K562 (cell line): ENCODE measurements around the gene CDK5R1. TPM values are rescaled to one million over a fixed set of nuclear protein-coding genes. Genes with fewer than 3 reads are reported as not detected.

Experiments used
- EZH2 ChIP-seq: IDR thresholded peaks from 2 replicates; pipeline ENCODE4 v1.6.1; 2012; ENCODE audit warnings: low read depth, mild to moderate bottlenecking, inconsistent platforms, low read length, borderline replicate concordance
- FOXA3 ChIP-seq, 2 experiments: fragments of 450-650 bp in 1 of 2; sonication (generic) in 1 of 2; formaldehyde crosslinking; IDR thresholded peaks in 1 of 2; conservative IDR thresholded peaks in 1 of 2; 2 replicates each; pipeline versions ENCODE4 v1.4.0 to v1.8.0; 2020 to 2022; ENCODE audit warnings: mild to moderate bottlenecking in 2 of 2, missing genetic modification reagents in 1 of 2
- MEF2A ChIP-seq: IDR thresholded peaks from 2 replicates; pipeline ENCODE4 v1.6.1; 2011; ENCODE audit warnings: low read depth, mild to moderate bottlenecking, low read length, moderate library complexity; ENCODE audit not compliant: control insufficient read depth
- NRF1 ChIP-seq, 2 experiments: fragments of 450-650 bp; IDR thresholded peaks in 1 of 2; conservative IDR thresholded peaks in 1 of 2; 2 replicates each; pipeline ENCODE4 v1.6.1; 2014; ENCODE audit warnings: mild to moderate bottlenecking in 2 of 2
- POLR2AphosphoS5 ChIP-seq: IDR thresholded peaks from 2 replicates; pipeline ENCODE4 v1.6.1; 2011; ENCODE audit warnings: mild to moderate bottlenecking, low read depth, low read length, moderate library complexity; ENCODE audit not compliant: control insufficient read depth, insufficient read depth
- TCF7 ChIP-seq: sonication (generic); IDR thresholded peaks from 2 replicates; pipeline ENCODE4 v1.6.1; 2016; ENCODE audit warnings: antibody characterized with exemption, borderline replicate concordance
- polyA plus RNA-seq, 8 experiments: library from polyadenylated mRNA; depleted of rRNA in 4 of 8; stranded (reverse) in 5 of 8; unstranded in 3 of 8; fragments of >200 nt; fragmentation: Nextera tagmentation in 2 of 8; fragmentation: Illumina TruSeq in 1 of 8; extraction: Ambion mirVana in 2 of 8; extraction: Trizol in 1 of 8; gene quantifications; 2 replicates each; pipeline versions ENCODE4 v1.2.1 to v1.2.3, GENCODE V29; 2011 to 2014; ENCODE audit warnings: inconsistent platforms in 1 of 8, missing spikeins in 1 of 8
- total RNA-seq, 7 experiments: library from RNA; depleted of rRNA in 6 of 7; stranded (reverse); fragments of >200 nt in 6 of 7; fragmentation: Illumina TruSeq in 2 of 7; extraction: Trizol in 2 of 7; gene quantifications; 2 replicates each; pipeline versions ENCODE4 v1.2.1 to v1.2.3, GENCODE V29; 2011 to 2021; ENCODE audit warnings: low replicate concordance in 1 of 7
- TF ChIP-seq, protein P1 (sequence below): fragments of 450-650 bp; formaldehyde crosslinking; conservative IDR thresholded peaks from 2 replicates; pipeline ENCODE4 v1.4.0; 2022; ENCODE audit warnings: mild to moderate bottlenecking, missing genetic modification characterization
- TF ChIP-seq, protein P2 (sequence below), 2 experiments: fragments of 150-350 bp in 1 of 2; IDR thresholded peaks; 2 replicates each; pipeline ENCODE4 v1.6.1; 2012 to 2016; ENCODE audit warnings: low read depth in 2 of 2, low read length in 2 of 2, mild to moderate bottlenecking in 1 of 2, moderate library complexity in 1 of 2
- TF ChIP-seq, protein P3 (sequence below): sonication (generic); formaldehyde crosslinking; IDR thresholded peaks from 2 replicates; pipeline ENCODE4 v1.8.1; 2023; ENCODE audit warnings: mild to moderate bottlenecking, missing genetic modification reagents
- TF ChIP-seq, protein P4 (sequence below): fragments of 450-650 bp; IDR thresholded peaks from 2 replicates; pipeline ENCODE4 v1.6.1; 2016; ENCODE audit warnings: low read depth, mild to moderate bottlenecking, moderate library complexity
- TF ChIP-seq, protein P5 (sequence below): fragments of 150-350 bp; IDR thresholded peaks from 2 replicates; pipeline ENCODE4 v1.6.1; 2014; ENCODE audit warnings: low read depth, mild to moderate bottlenecking, low read length, borderline replicate concordance
- TF ChIP-seq, protein P6 (sequence below), 2 experiments: fragments of 450-650 bp; conservative IDR thresholded peaks; 2 replicates each; pipeline ENCODE4 v1.6.1; 2017; ENCODE audit warnings: mild to moderate bottlenecking in 2 of 2, moderate library complexity in 2 of 2

The CDK5R1 gene
- total and polyA plus RNA-seq, 9 of the 15 experiments (the other 6 are each of a cell fraction or from before 2014, with no cell fraction given) = 0.10 to 4.8 (median 2.3) TPM

DNA sequence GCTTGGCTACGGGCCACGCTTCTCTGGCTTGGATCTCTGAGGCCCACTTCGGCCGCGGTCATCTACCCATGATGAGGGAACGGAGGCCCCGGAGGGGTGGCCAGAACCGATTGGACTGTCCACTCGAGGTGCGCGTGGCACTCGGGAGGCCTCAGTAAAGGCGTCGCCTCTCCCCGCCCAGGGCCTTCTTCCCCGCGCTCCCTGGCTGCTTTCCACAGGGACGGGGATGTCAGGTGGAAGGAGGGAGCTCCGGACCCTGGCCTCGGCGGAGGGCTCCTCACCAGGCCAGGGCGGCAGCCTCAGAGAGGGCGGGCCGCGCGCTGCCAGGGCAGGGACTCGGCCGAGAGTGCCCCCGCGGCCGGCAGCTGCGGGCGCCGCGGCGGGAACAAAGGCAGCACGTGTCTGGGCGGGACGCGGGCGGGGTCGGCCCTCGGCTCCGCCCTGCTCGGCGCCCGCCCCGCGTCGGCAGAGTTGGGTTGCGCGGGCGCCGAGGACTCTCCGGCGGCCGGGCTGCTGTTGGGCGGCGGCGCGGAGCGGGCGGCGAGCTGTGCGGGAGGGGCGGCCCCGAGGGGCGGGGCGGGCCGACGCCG, 587 bp upstream of the CDK5R1 start (continued):
- TF ChIP-seq, protein P1, sequence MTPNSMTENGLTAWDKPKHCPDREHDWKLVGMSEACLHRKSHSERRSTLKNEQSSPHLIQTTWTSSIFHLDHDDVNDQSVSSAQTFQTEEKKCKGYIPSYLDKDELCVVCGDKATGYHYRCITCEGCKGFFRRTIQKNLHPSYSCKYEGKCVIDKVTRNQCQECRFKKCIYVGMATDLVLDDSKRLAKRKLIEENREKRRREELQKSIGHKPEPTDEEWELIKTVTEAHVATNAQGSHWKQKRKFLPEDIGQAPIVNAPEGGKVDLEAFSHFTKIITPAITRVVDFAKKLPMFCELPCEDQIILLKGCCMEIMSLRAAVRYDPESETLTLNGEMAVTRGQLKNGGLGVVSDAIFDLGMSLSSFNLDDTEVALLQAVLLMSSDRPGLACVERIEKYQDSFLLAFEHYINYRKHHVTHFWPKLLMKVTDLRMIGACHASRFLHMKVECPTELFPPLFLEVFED (CRISPR knock-in tag) = no peak
- TF ChIP-seq, protein P2, sequence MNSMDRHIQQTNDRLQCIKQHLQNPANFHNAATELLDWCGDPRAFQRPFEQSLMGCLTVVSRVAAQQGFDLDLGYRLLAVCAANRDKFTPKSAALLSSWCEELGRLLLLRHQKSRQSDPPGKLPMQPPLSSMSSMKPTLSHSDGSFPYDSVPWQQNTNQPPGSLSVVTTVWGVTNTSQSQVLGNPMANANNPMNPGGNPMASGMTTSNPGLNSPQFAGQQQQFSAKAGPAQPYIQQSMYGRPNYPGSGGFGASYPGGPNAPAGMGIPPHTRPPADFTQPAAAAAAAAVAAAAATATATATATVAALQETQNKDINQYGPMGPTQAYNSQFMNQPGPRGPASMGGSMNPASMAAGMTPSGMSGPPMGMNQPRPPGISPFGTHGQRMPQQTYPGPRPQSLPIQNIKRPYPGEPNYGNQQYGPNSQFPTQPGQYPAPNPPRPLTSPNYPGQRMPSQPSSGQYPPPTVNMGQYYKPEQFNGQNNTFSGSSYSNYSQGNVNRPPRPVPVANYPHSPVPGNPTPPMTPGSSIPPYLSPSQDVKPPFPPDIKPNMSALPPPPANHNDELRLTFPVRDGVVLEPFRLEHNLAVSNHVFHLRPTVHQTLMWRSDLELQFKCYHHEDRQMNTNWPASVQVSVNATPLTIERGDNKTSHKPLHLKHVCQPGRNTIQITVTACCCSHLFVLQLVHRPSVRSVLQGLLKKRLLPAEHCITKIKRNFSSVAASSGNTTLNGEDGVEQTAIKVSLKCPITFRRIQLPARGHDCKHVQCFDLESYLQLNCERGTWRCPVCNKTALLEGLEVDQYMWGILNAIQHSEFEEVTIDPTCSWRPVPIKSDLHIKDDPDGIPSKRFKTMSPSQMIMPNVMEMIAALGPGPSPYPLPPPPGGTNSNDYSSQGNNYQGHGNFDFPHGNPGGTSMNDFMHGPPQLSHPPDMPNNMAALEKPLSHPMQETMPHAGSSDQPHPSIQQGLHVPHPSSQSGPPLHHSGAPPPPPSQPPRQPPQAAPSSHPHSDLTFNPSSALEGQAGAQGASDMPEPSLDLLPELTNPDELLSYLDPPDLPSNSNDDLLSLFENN (IDR thresholded peaks at IDR 0.05; ENCODE audit: low read depth in 2 of 2, low read length in 2 of 2) = no peak
- TF ChIP-seq, protein P3, sequence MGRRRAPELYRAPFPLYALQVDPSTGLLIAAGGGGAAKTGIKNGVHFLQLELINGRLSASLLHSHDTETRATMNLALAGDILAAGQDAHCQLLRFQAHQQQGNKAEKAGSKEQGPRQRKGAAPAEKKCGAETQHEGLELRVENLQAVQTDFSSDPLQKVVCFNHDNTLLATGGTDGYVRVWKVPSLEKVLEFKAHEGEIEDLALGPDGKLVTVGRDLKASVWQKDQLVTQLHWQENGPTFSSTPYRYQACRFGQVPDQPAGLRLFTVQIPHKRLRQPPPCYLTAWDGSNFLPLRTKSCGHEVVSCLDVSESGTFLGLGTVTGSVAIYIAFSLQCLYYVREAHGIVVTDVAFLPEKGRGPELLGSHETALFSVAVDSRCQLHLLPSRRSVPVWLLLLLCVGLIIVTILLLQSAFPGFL (CRISPR knock-in tag) = peak; percentile 67; the same call in 1 of the 2 replicates
- TF ChIP-seq, protein P4, sequence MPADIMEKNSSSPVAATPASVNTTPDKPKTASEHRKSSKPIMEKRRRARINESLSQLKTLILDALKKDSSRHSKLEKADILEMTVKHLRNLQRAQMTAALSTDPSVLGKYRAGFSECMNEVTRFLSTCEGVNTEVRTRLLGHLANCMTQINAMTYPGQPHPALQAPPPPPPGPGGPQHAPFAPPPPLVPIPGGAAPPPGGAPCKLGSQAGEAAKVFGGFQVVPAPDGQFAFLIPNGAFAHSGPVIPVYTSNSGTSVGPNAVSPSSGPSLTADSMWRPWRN = no peak
- TF ChIP-seq, protein P5, sequence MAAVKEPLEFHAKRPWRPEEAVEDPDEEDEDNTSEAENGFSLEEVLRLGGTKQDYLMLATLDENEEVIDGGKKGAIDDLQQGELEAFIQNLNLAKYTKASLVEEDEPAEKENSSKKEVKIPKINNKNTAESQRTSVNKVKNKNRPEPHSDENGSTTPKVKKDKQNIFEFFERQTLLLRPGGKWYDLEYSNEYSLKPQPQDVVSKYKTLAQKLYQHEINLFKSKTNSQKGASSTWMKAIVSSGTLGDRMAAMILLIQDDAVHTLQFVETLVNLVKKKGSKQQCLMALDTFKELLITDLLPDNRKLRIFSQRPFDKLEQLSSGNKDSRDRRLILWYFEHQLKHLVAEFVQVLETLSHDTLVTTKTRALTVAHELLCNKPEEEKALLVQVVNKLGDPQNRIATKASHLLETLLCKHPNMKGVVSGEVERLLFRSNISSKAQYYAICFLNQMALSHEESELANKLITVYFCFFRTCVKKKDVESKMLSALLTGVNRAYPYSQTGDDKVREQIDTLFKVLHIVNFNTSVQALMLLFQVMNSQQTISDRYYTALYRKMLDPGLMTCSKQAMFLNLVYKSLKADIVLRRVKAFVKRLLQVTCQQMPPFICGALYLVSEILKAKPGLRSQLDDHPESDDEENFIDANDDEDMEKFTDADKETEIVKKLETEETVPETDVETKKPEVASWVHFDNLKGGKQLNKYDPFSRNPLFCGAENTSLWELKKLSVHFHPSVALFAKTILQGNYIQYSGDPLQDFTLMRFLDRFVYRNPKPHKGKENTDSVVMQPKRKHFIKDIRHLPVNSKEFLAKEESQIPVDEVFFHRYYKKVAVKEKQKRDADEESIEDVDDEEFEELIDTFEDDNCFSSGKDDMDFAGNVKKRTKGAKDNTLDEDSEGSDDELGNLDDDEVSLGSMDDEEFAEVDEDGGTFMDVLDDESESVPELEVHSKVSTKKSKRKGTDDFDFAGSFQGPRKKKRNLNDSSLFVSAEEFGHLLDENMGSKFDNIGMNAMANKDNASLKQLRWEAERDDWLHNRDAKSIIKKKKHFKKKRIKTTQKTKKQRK = no peak
- peak; percentile 74 for TF ChIP-seq TCF7
- no peak for TF ChIP-seq FOXA3 (CRISPR knock-in tag; conservative IDR thresholded peaks at IDR 0.05 in 1 of 2, IDR thresholded peaks at IDR 0.05 in 1 of 2)
- TF ChIP-seq EZH2 = no peak
- TF ChIP-seq, protein P6, sequence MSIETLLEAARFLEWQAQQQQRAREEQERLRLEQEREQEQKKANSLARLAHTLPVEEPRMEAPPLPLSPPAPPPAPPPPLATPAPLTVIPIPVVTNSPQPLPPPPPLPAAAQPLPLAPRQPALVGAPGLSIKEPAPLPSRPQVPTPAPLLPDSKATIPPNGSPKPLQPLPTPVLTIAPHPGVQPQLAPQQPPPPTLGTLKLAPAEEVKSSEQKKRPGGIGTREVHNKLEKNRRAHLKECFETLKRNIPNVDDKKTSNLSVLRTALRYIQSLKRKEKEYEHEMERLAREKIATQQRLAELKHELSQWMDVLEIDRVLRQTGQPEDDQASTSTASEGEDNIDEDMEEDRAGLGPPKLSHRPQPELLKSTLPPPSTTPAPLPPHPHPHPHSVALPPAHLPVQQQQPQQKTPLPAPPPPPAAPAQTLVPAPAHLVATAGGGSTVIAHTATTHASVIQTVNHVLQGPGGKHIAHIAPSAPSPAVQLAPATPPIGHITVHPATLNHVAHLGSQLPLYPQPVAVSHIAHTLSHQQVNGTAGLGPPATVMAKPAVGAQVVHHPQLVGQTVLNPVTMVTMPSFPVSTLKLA (conservative IDR thresholded peaks at IDR 0.05) = peak in 1 of 2 experiments; percentile 68; a peak in 2 of 4 replicates
- 0 out of 2 replicates have a peak, but pooled peaks have one; percentile 26 for TF ChIP-seq POLR2AphosphoS5
- no peak for TF ChIP-seq MEF2A
- TF ChIP-seq NRF1 (conservative IDR thresholded peaks at IDR 0.05 in 1 of 2, IDR thresholded peaks at IDR 0.05 in 1 of 2) = peak in 1 of 2 experiments; percentile 59; a peak in 2 of 4 replicates
